Lower leg skin (tissue), 3 donors: ENCODE data around the gene VAV2.

Experiments used
- CTCF ChIP-seq, 3 donors: fragments of 450-650 bp; IDR thresholded peaks; one replicate each; pipeline ENCODE4 v1.5.1; 2016; ENCODE audit warnings: antibody characterized with exemption in 3 of 3, mild to moderate bottlenecking in 3 of 3, moderate library complexity in 2 of 3
- POLR2A ChIP-seq, 2 donors: fragments of 450-650 bp; IDR thresholded peaks; one replicate each; pipeline ENCODE4 v1.6.1; 2016 to 2017; ENCODE audit warnings: antibody characterized with exemption in 2 of 2, mild to moderate bottlenecking in 1 of 2, moderate library complexity in 1 of 2

GRCh38 chr9:133976887-133977286 is 15.2 kb downstream of the VAV2 start:
- TF ChIP-seq POLR2A (IDR thresholded peaks at IDR 0.05) (no peak), CTCF (IDR thresholded peaks at IDR 0.05) (no peak)
